ENCODE measurements around the gene SYP. TPM values are rescaled to one million over a fixed set of nuclear protein-coding genes. Genes with fewer than 3 reads are reported as not detected.

SYP gene
- total and polyA plus RNA-seq, 2 experiments from 2014 or later, result 1.4 to 2.1 TPM

GRCh38 chrX:49187526-49187925, 12.5 kb downstream of the SYP start:
- Histone ChIP-seq H3K9me2 (replicated peaks; ENCODE audit: insufficient read depth) (no peaks in the 10 kb centered on the region), H3K27ac (no peak overlapping the region), H2AFZ (no peak overlapping the region), H3K27me3 (no peaks in the 10 kb centered on the region), H4K20me1 (ENCODE audit: insufficient read depth, poor library complexity, severe bottlenecking) (no peaks in the 10 kb centered on the region), H3K4me3 (no peak overlapping the region), H3K36me3 (replicated peaks; ENCODE audit: insufficient read depth, low read depth) (no peaks in the 10 kb centered on the region), H3K79me2 (no peaks in the 10 kb centered on the region), H3K4me2 (no peak overlapping the region), H3K4me1 (ENCODE audit: insufficient read depth) (no peaks in the 10 kb centered on the region), H3K9me3 (ENCODE audit: low read depth) (no peaks in the 10 kb centered on the region)
- TF ChIP-seq EZH2 (IDR thresholded peaks at IDR 0.05; ENCODE audit: borderline replicate concordance) (no peak), EZH2phosphoT487 (IDR thresholded peaks at IDR 0.05; ENCODE audit: low read depth, severe bottlenecking, unreplicated experiment) (no peak)
- 83% methylated on average over 10 of the region's 10 CpGs for WGBS (ENCODE audit: low lambda C conversion rate, missing lambda C conversion rate)
- DNase-seq (ENCODE audit: low spot score), result no peak

- Histone ChIP-seq H4K20me1 (ENCODE audit: insufficient read depth, poor library complexity, severe bottlenecking) (no peaks in the 10 kb centered on the region), H3K36me3 (replicated peaks; ENCODE audit: insufficient read depth, low read depth) (no peaks in the 10 kb centered on the region), H3K27ac (no peak overlapping the region), H3K4me2 (no peak overlapping the region), H3K4me1 (ENCODE audit: insufficient read depth) (no peaks in the 10 kb centered on the region), H3K9me3 (ENCODE audit: low read depth) (no peaks in the 10 kb centered on the region), H2AFZ (no peak overlapping the region), H3K9me2 (replicated peaks; ENCODE audit: insufficient read depth) (no peaks in the 10 kb centered on the region), H3K27me3 (no peaks in the 10 kb centered on the region), H3K79me2 (no peaks in the 10 kb centered on the region), H3K4me3 (no peak overlapping the region)
- 57% methylated on average over 15 of the region's 15 CpGs for WGBS (ENCODE audit: low lambda C conversion rate, missing lambda C conversion rate)
- TF ChIP-seq EZH2phosphoT487 (IDR thresholded peaks at IDR 0.05; ENCODE audit: low read depth, severe bottlenecking, unreplicated experiment), result no peak
- TF ChIP-seq EZH2 (IDR thresholded peaks at IDR 0.05; ENCODE audit: borderline replicate concordance), result no peak
- no peak for TF ChIP-seq CTCF (IDR thresholded peaks at IDR 0.05; ENCODE audit: poor library complexity)
- no peak for DNase-seq (ENCODE audit: low spot score)
Observed at GRCh38 chrX:49187028-49187394, 13.0 kb downstream of the SYP start.

DNA sequence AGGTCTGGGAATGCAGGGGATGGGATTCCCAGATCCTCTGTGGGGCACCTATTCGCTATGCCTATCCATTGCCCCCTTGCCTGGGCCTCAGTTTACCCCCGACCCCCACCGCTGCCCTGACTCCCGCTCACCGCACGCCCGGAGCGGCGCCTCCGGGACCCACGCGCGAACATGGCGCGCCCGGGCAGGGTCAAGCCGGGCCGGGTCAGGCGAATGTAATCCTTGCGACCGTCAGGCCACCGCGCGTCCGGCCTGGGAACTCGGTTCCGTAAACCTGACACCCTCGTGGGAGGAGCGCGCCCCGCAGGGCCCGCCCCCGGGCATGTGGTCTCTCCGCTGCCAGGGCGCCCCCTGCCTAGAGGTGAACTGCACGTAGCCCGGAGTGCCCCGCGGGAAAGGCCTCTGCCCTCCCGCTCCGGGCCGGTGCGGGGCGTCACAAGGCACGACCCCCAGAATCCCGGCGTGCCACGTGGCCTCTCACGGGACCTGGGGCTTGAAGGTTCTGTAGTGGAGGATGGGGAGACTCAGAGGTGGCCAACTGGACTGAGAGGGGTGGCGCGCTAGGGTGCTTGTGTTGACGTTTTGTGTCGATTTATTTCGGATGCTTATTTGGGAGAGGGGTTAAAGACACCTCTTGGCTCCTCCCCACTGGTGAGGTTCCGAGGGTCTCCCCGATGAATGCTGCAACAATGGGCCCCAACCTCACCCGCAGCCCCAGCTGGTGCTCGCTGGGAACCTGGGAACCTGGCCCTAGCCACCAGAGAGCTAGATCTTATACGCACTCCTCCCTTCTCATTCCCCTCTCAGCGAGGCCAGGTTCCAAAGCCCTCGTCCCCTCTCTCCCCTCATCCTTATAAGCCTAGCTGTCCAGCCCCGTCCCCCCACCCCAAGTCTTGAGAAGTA, 13.6 kb downstream of the SYP start, which contains the start of gene PRICKLE3:
Gene PRICKLE3 (minus strand): TSS at position 249 of the 903 bp plus-strand sequence. CDS start 76 bp downstream, at position 173.
- Histone ChIP-seq H3K79me2 (no peaks in the 10 kb centered on the region), H3K27me3 (no peaks in the 10 kb centered on the region), H4K20me1 (ENCODE audit: insufficient read depth, poor library complexity, severe bottlenecking) (no peaks in the 10 kb centered on the region), H2AFZ (peak within 1 kb of the TSS; percentile 45), H3K9me2 (replicated peaks; ENCODE audit: insufficient read depth) (no peaks in the 10 kb centered on the region), H3K27ac (peak within 1 kb of the TSS; percentile 63), H3K4me2 (peak within 1 kb of the TSS; percentile 86), H3K4me3 (peak within 1 kb of the TSS; percentile 13), H3K9me3 (ENCODE audit: low read depth) (no peaks in the 10 kb centered on the region), H3K4me1 (ENCODE audit: insufficient read depth) (no peaks in the 10 kb centered on the region), H3K36me3 (replicated peaks; ENCODE audit: insufficient read depth, low read depth) (no peaks in the 10 kb centered on the region)
- WGBS (ENCODE audit: low lambda C conversion rate, missing lambda C conversion rate), result 54% methylated on average over 50 of the region's 62 CpGs
- TF ChIP-seq EZH2 (IDR thresholded peaks at IDR 0.05; ENCODE audit: borderline replicate concordance) (no peak), CTCF (IDR thresholded peaks at IDR 0.05; ENCODE audit: poor library complexity) (peak; percentile 32), EZH2phosphoT487 (IDR thresholded peaks at IDR 0.05; ENCODE audit: low read depth, severe bottlenecking, unreplicated experiment) (no peak)
- DNase-seq (ENCODE audit: low spot score), result peak; percentile 84

All from hepatocyte (in vitro differentiated cells).